Transverse colon (tissue), 4 donors: ENCODE results near the gene ZNF10.

ENCODE experiments used
- POLR2A ChIP-seq: fragments of 450-650 bp; IDR thresholded peaks from one replicate; pipeline ENCODE4 v1.6.1; 2016; ENCODE audit warnings: antibody characterized with exemption, mild to moderate bottlenecking, moderate library complexity
- POLR2AphosphoS5 ChIP-seq, 3 donors: sonication (generic); formaldehyde crosslinking; IDR thresholded peaks; one replicate each; pipeline ENCODE4 v1.6.1; 2016; ENCODE audit warnings: antibody characterized with exemption in 3 of 3
- TF ChIP-seq, protein P1 (sequence below), 5 experiments: fragments of 200-600 bp in 3 of 5; fragments of 450-650 bp in 2 of 5; sonication (generic) in 3 of 5; IDR thresholded peaks; 1 replicate in 2 of 5; 2 replicates in 3 of 5; pipeline ENCODE4 v1.5.1; 2016 to 2017; ENCODE audit warnings: antibody characterized with exemption in 5 of 5, inconsistent platforms in 3 of 5, mild to moderate bottlenecking in 2 of 5, moderate library complexity in 1 of 5

DNA sequence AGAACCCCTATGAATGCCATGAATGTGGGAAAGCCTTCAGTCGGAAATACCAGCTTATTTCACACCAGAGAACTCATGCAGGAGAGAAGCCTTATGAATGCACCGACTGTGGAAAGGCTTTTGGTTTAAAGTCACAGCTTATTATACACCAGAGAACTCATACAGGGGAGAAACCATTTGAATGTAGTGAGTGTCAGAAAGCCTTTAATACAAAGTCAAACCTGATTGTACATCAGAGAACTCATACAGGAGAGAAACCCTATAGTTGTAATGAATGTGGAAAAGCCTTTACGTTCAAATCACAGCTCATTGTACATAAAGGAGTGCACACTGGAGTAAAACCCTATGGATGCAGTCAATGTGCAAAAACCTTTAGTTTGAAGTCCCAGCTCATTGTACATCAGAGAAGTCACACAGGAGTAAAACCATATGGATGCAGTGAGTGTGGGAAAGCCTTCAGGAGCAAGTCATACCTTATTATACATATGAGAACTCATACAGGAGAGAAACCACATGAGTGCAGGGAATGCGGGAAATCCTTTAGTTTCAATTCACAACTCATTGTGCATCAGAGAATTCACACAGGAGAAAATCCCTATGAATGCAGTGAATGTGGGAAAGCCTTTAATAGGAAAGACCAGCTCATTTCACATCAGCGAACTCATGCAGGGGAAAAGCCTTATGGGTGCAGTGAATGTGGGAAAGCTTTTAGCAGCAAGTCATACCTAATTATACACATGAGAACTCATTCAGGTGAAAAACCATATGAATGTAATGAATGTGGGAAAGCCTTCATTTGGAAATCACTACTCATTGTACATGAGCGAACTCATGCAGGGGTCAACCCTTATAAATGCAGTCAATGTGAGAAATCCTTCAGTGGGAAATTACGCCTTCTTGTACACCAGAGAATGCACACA, 73.2 kb downstream of the ZNF10 start:
- TF ChIP-seq POLR2A (no peak), POLR2AphosphoS5 (IDR thresholded peaks at IDR 0.05) (no peak)
- TF ChIP-seq, protein P1, sequence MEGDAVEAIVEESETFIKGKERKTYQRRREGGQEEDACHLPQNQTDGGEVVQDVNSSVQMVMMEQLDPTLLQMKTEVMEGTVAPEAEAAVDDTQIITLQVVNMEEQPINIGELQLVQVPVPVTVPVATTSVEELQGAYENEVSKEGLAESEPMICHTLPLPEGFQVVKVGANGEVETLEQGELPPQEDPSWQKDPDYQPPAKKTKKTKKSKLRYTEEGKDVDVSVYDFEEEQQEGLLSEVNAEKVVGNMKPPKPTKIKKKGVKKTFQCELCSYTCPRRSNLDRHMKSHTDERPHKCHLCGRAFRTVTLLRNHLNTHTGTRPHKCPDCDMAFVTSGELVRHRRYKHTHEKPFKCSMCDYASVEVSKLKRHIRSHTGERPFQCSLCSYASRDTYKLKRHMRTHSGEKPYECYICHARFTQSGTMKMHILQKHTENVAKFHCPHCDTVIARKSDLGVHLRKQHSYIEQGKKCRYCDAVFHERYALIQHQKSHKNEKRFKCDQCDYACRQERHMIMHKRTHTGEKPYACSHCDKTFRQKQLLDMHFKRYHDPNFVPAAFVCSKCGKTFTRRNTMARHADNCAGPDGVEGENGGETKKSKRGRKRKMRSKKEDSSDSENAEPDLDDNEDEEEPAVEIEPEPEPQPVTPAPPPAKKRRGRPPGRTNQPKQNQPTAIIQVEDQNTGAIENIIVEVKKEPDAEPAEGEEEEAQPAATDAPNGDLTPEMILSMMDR (IDR thresholded peaks at IDR 0.05) = no peak
